Measurements from ENCODE around the gene ACTMAP.

GRCh38 chr19:40797963-40798682, 47.8 kb upstream of the ACTMAP start:
- TF ChIP-seq CTCF (IDR thresholded peaks at IDR 0.05 in 4 of 5, conservative IDR thresholded peaks at IDR 0.05 in 1 of 5): peak; percentile 34 to 51 (median 49)
- TF ChIP-seq POLR2A (IDR thresholded peaks at IDR 0.05): no peak

All from gastrocnemius medialis (tissue), 4 donors.